ENCODE measurements around the gene FRMD5. TPM values are rescaled to one million over a fixed set of nuclear protein-coding genes. Genes with fewer than 3 reads are reported as not detected.

The FRMD5 gene
- total RNA-seq, 3 donors from 2014 or later (not counting 1 experiment from before 2014, with no cell fraction given), result not detected

DNA sequence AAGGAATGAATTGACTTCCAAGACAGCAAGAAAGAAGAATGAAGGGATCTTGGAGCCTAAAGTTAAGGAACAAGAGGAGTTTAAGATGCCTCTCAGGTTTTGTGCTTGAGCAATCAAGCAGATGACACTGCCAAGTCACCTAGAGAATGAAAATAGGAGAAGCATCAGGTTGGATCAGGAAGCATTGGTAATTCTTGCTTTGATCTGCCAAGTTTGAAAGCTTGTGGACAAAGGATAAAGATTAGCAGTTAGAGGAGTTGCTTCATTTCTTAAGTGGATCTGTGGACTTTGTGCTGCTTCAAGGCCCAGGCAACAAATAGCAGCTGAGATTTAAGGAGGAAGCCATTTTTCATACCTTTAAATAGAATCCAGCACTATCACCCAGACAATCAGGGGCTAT lies 35.6 kb downstream of the FRMD5 start:
- H3K36me3 Mint-ChIP-seq, result no peaks in the 10 kb centered on the region

DNA sequence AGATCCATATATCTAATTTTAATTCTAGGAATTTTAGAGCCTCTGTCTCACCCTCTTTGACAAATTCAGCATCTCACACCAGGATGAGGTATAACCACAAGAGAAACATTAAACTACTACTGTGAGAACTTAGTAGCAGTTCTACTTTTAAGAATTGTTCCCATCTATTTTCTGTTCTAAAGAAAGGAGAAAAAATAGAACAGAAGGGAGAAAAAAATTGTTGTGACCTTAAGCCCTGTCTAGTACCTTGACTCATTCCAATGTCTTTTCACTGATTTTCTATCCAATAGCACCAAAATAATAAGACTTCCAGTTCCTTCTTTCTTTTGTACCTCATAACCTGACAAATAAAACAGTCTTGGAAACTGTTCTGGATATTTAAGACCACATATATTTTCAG lies 37.0 kb downstream of the FRMD5 start:
- Histone ChIP-seq H3K4me1 (ENCODE audit: control insufficient read depth, insufficient read depth, low read length) (no peaks in the 10 kb centered on the region), H3K9me3 (ENCODE audit: control insufficient read depth, insufficient read depth, low read length) (no peaks in the 10 kb centered on the region), H3K4me3 (ENCODE audit: low read length) (no peak overlapping the region), H3K27ac (ENCODE audit: low read length) (no peak overlapping the region), H3K27me3 (ENCODE audit: control insufficient read depth, insufficient read depth, low read length) (no peaks in the 10 kb centered on the region), H3K36me3 (ENCODE audit: control insufficient read depth, insufficient read depth, low read length) (no peaks in the 10 kb centered on the region)
- Mint-ChIP-seq H3K27me3 (ENCODE audit: low read depth in 2 of 2) (peaks cover 24 to 46% of the 10 kb centered on the region in 2 donors), H3K4me3 (no peak overlapping the region), H3K4me1 (no peaks in the 10 kb centered on the region), H3K36me3 (no peaks in the 10 kb centered on the region), H3K9me3 (no peaks in the 10 kb centered on the region), H3K27ac (no peak overlapping the region)
- intact Hi-C loops (cut with micrococcal nuclease), result no loop called here
- no peak for DNase-seq
- TF ChIP-seq, protein P1, sequence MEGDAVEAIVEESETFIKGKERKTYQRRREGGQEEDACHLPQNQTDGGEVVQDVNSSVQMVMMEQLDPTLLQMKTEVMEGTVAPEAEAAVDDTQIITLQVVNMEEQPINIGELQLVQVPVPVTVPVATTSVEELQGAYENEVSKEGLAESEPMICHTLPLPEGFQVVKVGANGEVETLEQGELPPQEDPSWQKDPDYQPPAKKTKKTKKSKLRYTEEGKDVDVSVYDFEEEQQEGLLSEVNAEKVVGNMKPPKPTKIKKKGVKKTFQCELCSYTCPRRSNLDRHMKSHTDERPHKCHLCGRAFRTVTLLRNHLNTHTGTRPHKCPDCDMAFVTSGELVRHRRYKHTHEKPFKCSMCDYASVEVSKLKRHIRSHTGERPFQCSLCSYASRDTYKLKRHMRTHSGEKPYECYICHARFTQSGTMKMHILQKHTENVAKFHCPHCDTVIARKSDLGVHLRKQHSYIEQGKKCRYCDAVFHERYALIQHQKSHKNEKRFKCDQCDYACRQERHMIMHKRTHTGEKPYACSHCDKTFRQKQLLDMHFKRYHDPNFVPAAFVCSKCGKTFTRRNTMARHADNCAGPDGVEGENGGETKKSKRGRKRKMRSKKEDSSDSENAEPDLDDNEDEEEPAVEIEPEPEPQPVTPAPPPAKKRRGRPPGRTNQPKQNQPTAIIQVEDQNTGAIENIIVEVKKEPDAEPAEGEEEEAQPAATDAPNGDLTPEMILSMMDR (IDR thresholded peaks at IDR 0.05), result no peak
- ATAC-seq, result no peak

More for the DNA sequence above, 35.6 kb downstream of the FRMD5 start:
- TF ChIP-seq, protein P1 (IDR thresholded peaks at IDR 0.05), result no peak
- no peaks in the 10 kb centered on the region for H3K27me3 ChIP-seq (ENCODE audit: control insufficient read depth, insufficient read depth, low read length)
- no peak overlapping the region for H3K4me3 Mint-ChIP-seq
- no peaks in the 10 kb centered on the region for H3K4me1 ChIP-seq (ENCODE audit: control insufficient read depth, insufficient read depth, low read length)
- peaks cover 21 to 47% of the 10 kb centered on the region in 2 donors for H3K27me3 Mint-ChIP-seq (ENCODE audit: low read depth in 2 of 2)
- no peaks in the 10 kb centered on the region for H3K4me1 Mint-ChIP-seq
- ATAC-seq (no peak), DNase-seq (no peak)
- no peak overlapping the region for H3K27ac ChIP-seq (ENCODE audit: low read length)
- no peaks in the 10 kb centered on the region for H3K9me3 ChIP-seq (ENCODE audit: control insufficient read depth, insufficient read depth, low read length)
- no peaks in the 10 kb centered on the region for H3K9me3 Mint-ChIP-seq
- no peaks in the 10 kb centered on the region for H3K36me3 ChIP-seq (ENCODE audit: control insufficient read depth, insufficient read depth, low read length)
- no peak overlapping the region for H3K27ac Mint-ChIP-seq
- H3K4me3 ChIP-seq (ENCODE audit: low read length), result no peak overlapping the region
- intact Hi-C loops (cut with micrococcal nuclease), result no loop called here

DNA sequence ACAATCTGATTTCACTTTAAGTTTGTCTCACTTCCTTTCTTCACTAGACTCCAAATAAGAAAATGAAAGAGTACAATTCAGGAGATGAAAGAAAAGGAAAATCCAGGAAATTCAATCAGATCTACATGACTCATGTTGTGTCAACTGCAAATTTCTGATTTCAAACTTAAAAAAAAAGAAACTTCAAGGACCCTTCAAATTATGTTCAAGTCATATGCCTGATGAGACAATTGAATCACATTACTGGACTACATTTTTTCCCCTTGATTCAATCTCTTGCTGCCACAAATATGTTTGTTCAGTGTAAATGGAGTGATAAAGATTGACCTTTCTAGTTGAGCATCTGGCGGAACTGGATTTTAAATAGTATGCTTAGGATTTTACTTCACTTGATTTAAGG lies 37.4 kb downstream of the FRMD5 start:
- no peak overlapping the region for H3K27ac Mint-ChIP-seq
- H3K27ac ChIP-seq (ENCODE audit: low read length), result no peak overlapping the region
- H3K4me1 Mint-ChIP-seq, result no peaks in the 10 kb centered on the region
- H3K9me3 ChIP-seq (ENCODE audit: control insufficient read depth, insufficient read depth, low read length), result no peaks in the 10 kb centered on the region
- H3K4me1 ChIP-seq (ENCODE audit: control insufficient read depth, insufficient read depth, low read length), result no peaks in the 10 kb centered on the region
- no peak overlapping the region for H3K4me3 ChIP-seq (ENCODE audit: low read length)
- no peaks in the 10 kb centered on the region for H3K36me3 Mint-ChIP-seq
- TF ChIP-seq, protein P1 (IDR thresholded peaks at IDR 0.05), result no peak
- H3K9me3 Mint-ChIP-seq, result no peaks in the 10 kb centered on the region
- DNase-seq (no peak), ATAC-seq (no peak)
- intact Hi-C loops (cut with micrococcal nuclease), result no loop called here
- H3K27me3 ChIP-seq (ENCODE audit: control insufficient read depth, insufficient read depth, low read length), result no peaks in the 10 kb centered on the region
- peaks cover 22 to 48% of the 10 kb centered on the region in 2 donors for H3K27me3 Mint-ChIP-seq (ENCODE audit: low read depth in 2 of 2)
- WGBS (ENCODE audit: insufficient coverage), result 100% methylated on average over 1 of the region's 1 CpG
- H3K36me3 ChIP-seq (ENCODE audit: control insufficient read depth, insufficient read depth, low read length), result no peaks in the 10 kb centered on the region
- no peak overlapping the region for H3K4me3 Mint-ChIP-seq

DNA sequence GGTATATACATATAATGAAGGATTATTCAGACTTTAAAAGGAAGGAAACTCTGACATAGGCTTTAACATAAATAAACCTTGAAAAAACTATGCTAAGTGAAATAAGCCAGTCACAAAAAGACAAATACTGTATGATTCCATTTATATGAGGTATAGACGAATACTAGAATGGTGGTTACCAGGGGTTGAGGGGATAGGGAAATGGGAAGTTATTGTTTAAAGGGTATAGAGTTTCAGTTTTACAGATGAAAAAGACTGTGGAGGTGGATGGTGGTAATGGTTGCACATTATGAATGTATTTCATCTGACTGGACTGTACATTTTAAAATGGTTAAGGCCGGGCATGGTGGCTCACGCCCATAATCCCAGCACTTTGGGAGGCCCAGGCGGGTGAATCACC lies 41.7 kb downstream of the FRMD5 start:
- peaks cover 2% of the 10 kb centered on the region for H3K27me3 ChIP-seq (ENCODE audit: control insufficient read depth, insufficient read depth, low read length)
- no peak for ATAC-seq
- no peaks in the 10 kb centered on the region for H3K9me3 ChIP-seq (ENCODE audit: control insufficient read depth, insufficient read depth, low read length)
- H3K27me3 Mint-ChIP-seq (ENCODE audit: low read depth in 2 of 2), result peaks cover 18 to 43% of the 10 kb centered on the region in 2 donors
- H3K4me1 Mint-ChIP-seq, result no peaks in the 10 kb centered on the region
- TF ChIP-seq, protein P1 (IDR thresholded peaks at IDR 0.05), result no peak
- H3K27ac Mint-ChIP-seq, result no peak overlapping the region
- H3K4me1 ChIP-seq (ENCODE audit: control insufficient read depth, insufficient read depth, low read length), result no peaks in the 10 kb centered on the region
- H3K9me3 Mint-ChIP-seq, result no peaks in the 10 kb centered on the region
- H3K4me3 ChIP-seq (ENCODE audit: low read length), result no peak overlapping the region
- no peaks in the 10 kb centered on the region for H3K36me3 Mint-ChIP-seq
- no peaks in the 10 kb centered on the region for H3K36me3 ChIP-seq (ENCODE audit: control insufficient read depth, insufficient read depth, low read length)
- WGBS (ENCODE audit: insufficient coverage), result 86% methylated on average over 4 of the region's 4 CpGs
- H3K4me3 Mint-ChIP-seq, result no peak overlapping the region
- intact Hi-C loops (cut with micrococcal nuclease), result no loop called here
- no peak overlapping the region for H3K27ac ChIP-seq (ENCODE audit: low read length)
- DNase-seq, result no peak
